HG02610 (cell line): ENCODE measurements around the gene SGMS2.
A peak's percentile ranks its signal among the peaks of the same experiment; 100 is the strongest.

Source experiments
- ATAC-seq: cut with Tn5 transposase; IDR thresholded peaks from one replicate; pipeline ENCODE4 v1.9.1; 2021; ENCODE audit warnings: mild to moderate bottlenecking, moderate library complexity; ENCODE audit not compliant: unreplicated experiment

The SGMS2 gene

DNA sequence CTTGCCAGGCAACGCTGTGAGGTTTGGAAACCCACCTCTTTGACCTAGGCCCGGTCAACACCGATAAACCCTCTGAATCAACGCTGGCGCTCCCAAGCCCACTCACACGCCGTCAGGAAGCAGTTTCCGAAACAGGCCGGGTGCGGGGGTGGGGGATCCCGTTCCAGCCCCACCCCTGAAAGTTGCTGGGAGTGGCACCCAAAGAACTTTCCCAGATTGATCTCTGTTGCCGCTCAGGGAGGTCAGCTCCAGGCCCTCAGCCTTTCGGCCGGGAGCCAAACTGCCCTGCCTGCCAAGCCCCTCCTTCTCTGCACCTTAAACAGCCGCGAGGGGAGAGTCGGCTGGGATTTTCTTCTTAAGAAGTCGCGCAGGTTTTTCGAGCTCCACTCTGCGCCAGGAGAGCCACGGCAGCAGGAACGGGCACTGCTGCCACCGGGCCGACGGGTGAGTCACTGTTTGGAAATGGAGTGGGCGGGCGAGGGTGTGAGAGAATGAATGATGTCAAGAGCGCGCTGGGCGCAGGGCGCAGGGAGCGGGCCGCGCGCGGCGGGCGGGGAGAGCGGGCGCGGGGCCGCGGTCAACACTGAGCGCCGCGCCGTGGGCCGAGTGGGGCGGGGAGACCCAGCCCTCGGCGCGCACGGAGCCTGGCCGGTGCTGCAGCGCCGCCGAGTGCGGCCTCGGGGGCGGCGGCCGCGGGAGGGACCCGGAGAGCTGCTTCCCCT is at the start of gene SGMS2:
Gene SGMS2, plus strand, starts transcription at position 583 of the 722 bp plus-strand sequence. CDS start 70,622 bp downstream, outside the sequence.
- ATAC-seq = peak; percentile 60

DNA sequence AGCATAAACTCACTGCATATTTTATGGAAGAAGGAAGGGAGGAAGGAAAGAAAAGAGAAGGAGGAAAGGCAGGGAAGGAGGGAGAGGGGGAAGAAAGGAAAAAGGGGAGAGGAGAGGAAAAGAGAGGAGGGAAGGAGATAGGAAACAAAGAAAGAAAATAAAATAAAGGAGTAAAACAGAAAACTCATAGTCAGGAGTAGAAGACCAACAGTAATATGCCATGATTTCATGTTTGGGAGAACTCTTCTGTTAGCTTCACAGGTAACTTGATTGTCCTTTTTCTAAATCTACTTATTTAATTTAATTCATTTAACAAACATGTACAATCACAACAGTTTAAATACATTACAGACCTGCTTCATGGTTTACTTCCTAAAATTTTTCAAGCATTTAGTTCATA is 46.8 kb upstream of the SGMS2 start:
- ATAC-seq = no peak

DNA sequence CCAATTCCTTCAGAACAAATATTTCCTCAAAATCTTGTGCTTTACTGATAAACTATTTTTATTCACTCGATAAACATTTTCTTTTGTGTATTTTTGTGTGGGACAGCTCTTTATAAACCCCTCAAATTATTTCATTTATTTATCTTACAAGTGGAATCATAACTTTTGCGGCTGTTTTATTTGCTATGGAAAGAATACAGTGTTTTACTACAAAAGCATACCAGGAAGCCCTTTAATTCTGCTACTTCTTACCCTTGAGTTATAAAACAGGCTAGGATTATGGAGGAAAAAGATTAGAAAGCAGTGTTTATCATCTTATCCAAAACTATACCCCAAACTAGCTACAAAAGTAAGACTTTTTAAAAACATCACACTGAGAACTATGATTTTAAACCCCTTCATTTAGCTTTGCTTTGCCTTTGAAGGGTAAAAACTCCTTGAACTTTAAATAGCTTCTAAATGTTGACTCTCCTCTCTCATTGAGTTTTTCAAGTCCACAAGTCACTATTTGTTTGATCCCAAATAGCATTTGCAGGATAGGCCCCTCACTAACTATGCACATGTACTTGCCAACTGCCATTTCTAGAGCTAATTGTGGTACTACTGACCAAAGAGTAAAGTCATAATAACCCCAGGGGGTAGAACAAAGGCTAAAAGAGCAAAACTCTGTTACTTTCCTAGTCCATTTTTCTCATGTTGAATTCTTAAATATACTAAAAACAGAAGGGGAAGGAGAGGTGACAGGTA is 45.8 kb upstream of the SGMS2 start:
- ATAC-seq = no peak

DNA sequence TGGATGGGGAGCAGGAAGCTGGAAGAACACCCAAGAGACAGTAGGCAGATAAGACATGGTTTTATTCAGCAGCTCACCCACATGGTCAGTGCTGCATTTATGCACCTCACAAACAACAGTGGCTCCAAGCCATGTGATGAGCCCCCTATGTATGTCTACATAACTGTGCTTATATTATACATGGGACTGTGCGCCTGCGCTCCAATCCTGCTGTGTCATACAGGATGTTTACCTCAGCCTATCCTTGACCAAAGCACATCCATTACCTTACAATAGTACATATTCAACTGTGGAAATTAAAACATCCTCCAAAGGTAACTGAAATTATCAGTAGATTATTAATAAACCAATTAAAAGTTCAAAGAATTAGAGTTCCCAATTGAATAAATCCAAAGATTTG is 44.1 kb upstream of the SGMS2 start:
- ATAC-seq = no peak

DNA sequence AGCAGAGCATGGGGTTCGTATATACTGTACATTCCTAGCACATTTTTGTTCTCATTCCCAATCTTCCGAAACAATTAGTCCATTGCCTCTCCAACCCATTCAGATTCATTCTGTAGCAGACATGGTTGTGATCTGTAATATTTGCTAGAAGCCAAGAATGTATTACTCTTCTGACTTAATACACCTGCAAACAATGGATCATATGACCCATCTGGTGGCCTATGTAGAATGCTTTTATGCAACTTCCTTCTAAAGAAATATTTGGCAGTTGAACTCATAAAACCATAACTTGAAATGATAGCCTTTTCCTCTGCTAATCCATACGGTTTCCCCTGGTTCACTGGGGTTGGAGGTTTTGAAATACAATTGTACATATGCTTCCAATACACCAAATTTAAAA is 32.8 kb upstream of the SGMS2 start:
- ATAC-seq = no peak

DNA sequence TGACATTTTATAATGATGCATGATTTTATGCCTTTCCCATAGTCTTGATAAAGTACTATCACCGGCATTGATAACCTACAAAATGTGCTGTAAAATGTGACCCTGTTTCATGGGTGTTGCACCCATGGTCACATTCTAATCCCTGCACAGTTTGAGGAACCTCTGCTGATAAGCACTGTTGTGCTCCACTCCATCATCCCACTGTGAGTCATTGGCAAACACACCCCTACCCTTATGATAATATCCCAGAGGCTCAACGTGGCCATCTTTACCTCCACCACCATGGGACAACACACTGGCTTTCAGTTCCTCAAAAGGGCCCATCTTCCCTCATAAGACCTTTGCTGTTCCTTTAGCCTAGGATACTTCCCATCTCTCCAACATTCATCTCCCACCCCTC is 32.0 kb upstream of the SGMS2 start:
- ATAC-seq = no peak

DNA sequence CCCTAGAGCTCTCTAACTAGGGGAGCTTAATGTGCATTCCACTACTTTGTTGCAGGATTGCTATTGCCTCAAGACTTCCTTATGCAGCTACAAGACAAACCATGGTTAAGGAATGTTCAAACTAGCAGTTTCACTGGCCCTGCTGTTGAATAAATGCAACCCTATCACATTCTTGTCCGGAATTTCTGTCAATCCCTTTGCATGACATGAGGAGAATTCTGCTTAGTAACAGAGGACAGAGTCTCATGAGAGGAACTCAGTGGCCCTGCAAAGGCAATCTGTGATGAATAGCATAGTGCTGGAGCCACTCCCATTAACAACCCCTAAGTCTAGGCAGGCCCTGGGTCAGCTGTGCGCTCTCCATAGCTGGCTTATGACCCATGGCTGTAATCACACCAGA is 30.7 kb upstream of the SGMS2 start:
- ATAC-seq = no peak

DNA sequence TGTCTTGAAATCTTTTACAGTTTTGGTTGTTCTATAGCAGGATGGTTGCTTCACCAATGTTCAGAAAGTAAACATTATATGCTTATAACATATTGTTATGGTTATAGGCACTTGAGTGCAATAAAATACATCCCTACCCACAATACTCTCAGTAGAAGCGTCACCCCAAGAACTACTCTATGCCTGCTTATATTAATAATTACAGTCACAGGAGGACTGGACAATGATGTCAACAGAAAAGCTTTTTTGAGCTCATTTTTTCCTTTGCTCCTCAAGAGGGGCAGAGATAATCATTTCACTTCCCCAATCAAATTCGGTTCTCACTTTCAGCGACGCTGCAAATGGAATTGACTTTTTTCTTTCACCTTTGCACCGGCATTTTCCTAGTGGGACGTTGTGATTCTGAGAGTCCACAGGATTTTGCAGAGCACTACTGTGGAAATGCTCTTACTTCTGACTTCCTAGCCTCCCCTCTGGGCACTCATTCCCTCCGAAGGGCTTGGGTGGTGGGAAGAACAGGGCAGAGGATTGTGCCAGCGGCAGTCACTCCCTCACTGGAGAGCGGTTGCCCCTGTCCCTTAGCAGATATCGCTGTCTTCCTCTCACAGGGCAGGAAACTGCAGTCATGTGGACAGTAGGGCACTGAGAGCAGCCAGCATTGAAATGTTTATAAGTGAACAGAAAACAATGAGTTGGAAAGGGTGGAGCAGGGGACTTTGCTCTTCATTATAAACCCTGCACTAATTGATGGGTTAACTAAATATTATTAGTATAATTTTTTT is 24.9 kb upstream of the SGMS2 start:
- ATAC-seq = no peak

DNA sequence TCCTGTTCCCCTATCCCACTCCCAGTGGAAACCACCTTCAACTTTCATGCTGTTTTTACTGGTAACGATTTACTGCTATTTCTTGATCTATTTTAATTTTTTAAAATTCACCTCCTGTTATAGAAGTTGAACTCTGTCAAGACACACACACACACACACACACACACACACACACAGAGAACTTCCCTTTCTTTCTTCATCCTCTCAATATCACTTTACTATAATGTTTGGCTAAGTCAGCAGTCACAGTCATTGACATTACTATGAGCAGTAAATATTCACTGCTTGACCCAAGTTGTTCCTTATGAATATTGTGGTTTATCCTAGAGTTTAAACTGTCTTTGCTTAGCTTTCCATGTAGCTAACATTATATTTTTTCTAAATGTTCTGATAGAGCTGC is 24.0 kb upstream of the SGMS2 start:
- no peak for ATAC-seq

DNA sequence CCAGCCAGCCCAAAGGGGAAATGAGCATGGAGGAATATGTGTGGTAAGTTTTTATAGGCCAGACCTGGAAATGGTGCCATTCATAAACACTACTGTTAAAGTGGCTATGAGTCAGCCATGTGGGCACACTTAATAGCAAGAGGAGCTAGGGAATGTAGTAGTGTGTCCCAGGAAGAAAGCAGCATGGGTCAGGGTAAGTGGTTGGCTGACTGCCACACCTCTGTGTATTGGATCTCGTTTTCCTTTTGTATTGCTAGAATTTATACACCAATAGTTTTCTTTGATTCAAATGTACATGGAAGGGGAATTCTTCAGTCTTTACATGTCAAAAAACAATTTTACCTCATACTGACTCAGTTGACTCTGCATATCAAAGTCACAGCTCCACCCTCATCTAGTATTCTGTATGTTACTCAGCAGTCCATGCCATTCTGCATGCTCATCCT is 22.9 kb upstream of the SGMS2 start:
- no peak for ATAC-seq

DNA sequence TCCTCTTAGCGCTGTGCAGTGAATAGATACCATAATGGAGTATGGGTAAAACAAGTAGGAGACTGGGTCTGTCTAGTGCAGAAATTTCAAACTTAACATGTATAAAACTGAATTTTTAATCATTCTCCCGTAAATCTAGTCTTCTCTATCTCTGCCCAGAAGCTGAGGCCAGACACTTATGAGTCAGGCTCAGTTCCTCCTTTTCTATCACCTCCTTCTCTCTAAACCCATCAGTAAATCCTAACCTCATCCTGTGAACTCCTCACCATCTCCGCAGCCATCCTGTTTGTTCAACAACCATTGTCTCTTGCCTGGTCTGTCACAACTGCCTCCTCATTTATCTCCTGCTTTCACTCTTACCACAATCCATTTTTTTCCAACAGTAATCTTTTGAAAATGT is 19.8 kb upstream of the SGMS2 start:
- no peak for ATAC-seq

DNA sequence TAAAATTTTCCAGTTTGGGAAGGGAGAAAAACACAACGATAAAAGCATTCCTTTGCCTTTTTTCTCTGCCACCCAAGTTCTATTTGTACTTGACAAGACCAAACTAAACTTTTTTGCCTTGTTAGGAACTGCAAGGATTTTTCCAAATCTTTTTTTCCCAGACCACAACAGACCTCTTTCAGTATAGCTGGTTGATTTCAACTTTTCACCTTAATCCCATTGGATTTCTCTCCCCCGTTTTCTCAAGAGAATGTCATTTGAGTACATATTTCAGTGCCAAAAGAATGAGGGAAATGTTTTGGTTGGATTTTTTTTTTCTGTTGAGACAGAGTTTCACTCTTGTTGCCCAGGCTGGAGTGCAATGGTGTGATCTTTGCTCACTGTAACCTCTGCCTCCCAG is 18.5 kb upstream of the SGMS2 start:
- no peak for ATAC-seq

DNA sequence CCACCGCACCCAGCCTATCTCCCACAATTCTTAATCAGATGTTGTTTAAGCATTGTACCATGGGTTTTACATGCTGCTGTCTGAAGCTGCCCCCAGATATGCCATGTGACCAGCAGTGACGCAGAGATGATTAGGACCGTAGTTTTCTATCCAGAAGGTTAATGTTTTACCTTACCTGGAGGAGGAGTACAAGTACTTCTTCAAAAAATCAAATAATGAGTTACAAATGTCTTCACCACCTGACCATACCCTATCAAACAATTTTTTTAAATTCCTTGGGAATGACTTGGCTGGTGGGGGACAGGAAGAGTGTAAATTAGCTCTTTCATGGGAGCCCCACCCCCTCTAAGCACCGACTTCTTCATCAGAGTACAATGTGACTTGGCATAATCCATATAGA is 16.2 kb upstream of the SGMS2 start:
- ATAC-seq = no peak

DNA sequence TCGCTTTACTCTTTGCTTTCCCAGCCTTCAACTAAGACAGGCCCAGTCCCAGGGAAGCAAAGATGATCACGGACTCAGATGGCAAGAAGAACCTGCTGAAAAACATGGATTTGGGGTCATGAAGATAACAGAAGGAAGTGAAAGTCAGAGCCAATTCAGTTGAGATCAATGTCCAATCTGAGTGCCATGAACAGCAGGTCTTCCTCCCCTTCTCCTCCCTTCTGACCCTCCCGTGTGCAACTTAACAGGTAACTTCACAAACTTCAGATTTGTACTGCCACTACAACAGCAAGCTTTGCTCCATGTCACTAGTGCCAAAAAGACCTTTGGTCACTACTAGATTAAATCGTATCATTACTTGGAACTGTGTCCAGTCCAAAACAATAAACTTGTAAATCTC is 15.5 kb upstream of the SGMS2 start:
- no peak for ATAC-seq

DNA sequence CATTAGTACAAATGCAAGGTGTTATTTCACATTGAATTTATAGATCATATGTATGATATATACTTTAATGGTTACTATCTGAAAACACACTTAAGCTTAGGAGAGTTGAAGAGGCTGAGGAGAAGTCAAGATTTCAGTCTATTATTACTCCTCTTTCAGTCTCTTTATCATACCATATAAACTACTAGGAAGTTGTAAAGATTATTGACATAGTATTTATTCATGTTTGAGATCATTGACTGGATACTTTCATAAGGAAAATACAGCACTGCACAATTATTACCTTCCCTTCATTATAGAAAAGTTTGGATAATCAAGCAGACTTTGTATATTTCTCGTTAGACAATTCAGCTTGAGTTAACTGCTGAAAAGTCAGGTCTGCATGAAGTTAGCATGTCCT is 10.0 kb upstream of the SGMS2 start:
- ATAC-seq = no peak

DNA sequence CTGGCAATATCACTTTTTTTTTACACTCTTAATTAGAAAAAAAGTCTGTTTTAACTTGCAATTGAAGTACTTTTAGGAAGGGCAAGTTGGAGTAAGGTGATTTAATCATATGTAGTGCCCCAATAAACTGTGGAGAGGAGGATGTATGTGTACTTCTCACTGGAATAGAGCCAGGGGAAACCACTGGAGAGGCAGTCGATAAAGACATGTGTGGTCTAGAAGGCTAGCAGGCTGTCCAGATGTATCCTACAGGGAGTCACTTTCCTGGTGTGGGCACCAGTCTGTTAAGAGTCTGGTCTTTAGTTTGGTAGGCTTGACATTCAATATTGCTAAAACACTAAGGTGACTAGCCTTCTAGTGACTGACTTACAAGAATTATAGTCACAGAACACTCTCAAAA is 9.6 kb upstream of the SGMS2 start:
- no peak for ATAC-seq

DNA sequence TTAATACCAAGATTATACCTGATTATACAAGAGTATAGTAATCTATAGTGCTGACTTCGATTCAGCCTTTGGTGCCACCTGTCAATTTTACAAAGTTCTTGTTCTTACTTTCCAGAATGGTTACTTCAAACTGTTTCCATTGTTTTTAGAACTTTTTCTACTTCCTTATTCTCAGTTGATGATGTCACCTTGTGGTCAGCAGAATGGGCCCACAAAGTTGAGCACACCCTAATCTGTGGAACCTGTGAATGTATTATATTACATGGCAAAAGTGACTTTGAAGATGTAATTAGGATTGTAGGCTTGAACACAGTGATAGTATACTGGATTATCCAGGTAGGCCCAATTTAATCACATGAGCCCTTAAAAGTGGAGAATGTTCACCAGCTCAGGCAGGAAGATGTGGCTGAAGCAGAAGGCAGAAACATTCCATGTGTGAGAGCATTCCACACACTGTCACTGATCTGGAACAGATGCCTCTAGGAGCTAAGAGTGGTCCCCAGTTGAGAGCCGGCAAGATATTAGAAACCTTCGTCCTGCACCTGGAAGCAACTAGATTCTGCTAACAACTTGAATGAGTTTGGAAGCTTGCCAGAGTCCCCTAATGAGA is 6.3 kb upstream of the SGMS2 start:
- no peak for ATAC-seq

DNA sequence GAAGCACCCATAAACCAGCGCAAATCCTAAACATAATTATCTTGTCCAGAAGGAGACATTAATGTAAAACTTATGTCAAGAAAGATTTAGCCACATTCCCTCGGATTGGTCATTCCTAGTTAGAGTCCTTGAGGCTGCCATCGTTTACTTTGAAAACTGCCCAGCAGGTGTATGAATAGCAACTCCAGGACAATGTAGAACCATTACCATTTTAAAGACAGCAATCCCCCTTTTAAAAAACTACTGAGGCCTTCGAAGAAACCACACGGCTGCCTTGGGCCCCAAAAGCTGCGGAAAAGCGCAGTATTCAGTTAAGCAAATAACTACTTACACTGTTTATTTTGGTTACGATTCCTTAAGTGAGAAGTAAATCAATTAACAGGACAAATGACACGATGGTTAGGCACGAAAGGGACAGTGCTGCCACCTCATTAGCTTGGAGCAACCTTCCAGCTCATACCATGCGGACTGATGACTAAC is 822 bp upstream of the SGMS2 start:
- ATAC-seq = no peak

DNA sequence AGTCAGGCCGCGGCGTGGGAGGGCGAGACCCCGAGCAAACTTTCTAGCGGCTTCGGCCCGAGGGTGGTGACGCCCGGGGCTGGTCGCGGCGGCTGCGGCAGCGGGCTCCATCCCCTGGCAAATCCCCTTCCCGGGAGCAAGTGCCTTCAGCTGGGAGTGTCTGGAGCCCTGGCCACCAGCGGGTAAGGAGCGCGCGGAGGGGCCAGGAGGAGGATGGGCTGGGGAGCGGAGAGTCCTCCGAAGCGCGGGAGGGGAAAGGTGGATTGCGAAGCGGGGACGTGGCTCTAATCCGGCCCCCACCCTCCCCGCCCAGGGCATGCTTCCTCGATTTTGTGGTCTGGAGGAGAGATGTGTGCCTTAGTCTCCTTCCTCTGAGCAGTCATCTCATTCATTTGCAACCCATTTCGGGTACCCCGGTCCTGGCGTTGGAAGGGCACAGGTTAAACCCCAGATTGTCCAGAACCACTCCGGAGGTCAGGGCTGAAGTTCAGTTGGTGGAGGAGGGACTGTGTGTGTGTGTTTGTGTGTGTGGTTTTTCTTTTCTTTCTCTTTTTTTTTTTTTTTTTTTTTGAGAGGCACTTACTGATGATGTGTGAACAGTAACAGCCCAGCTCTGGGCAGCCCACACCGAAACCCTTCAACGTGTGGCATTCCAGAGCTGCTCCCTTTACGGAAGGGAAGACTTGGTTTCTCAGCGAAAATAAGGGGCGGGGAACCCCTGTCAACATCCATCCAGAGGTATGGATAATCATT is 516 bp downstream of the SGMS2 start:
- ATAC-seq = peak; percentile 19

DNA sequence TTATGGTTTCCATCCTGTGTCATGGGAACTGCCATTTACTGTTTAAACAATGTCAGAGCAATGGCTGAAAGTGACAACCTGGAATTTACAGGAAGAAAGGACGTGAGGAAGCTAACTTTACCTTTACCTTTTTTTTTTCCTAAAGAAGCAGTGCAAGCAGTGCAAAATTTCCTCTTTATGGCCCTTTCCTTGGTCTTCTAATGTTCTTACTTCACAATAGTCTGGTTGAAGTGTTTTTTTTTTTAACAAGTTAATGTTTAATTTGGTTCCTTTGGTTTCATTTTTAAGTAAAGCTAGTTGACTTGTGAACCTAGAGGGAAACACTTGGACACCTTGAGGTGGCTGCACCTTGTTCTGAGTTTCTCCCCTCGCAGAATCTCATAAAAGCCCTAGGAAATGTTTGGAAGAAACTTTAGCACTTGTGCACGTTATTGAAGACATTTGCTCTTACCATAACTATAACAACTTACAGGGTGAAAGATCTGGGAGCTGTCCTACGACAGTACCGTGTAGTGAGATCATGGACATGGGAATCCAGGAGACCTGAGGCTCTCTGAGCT is 1.8 kb downstream of the SGMS2 start:
- no peak for ATAC-seq
